ENCODE data around the gene UPF2. TPM values are rescaled to one million over a fixed set of nuclear protein-coding genes. Genes with fewer than 3 reads are reported as not detected.

Gene UPF2
- total RNA-seq, 3 donors from 2014 or later (not counting 1 experiment from before 2014, with no cell fraction given), result 29.3 to 33.2 (median 30.1) TPM

DNA sequence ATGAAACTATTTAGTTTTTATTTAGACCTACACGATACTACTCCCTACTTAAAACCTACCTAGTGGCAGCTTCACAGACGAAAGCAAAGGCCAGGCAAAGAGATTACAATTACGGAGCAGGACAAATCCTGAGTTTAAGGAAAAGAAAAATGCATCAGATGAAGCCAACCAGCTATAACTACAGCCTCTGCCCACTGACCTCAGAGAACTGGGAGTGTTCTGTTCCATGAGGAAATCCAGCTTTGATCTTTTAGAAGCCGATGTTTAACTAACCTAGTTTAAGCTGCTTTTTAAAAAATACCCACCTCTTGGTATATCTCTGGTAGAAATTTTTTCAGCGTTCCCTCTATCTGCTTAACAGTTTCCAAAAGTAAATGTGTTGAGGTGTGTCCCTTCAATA lies 3.0 kb upstream of the UPF2 start:
- Histone ChIP-seq H3K27me3 (ENCODE audit: control insufficient read depth, insufficient read depth, low read length) (no peaks in the 10 kb centered on the region), H3K27ac (ENCODE audit: low read length) (no peak overlapping the region), H3K4me3 (ENCODE audit: low read length) (no peak overlapping the region), H3K36me3 (ENCODE audit: control insufficient read depth, insufficient read depth, low read length) (no peaks in the 10 kb centered on the region), H3K4me1 (ENCODE audit: control insufficient read depth, insufficient read depth, low read length) (peaks cover 12% of the 10 kb centered on the region), H3K9me3 (ENCODE audit: control insufficient read depth, insufficient read depth, low read length) (no peaks in the 10 kb centered on the region)
- TF ChIP-seq, protein P1, sequence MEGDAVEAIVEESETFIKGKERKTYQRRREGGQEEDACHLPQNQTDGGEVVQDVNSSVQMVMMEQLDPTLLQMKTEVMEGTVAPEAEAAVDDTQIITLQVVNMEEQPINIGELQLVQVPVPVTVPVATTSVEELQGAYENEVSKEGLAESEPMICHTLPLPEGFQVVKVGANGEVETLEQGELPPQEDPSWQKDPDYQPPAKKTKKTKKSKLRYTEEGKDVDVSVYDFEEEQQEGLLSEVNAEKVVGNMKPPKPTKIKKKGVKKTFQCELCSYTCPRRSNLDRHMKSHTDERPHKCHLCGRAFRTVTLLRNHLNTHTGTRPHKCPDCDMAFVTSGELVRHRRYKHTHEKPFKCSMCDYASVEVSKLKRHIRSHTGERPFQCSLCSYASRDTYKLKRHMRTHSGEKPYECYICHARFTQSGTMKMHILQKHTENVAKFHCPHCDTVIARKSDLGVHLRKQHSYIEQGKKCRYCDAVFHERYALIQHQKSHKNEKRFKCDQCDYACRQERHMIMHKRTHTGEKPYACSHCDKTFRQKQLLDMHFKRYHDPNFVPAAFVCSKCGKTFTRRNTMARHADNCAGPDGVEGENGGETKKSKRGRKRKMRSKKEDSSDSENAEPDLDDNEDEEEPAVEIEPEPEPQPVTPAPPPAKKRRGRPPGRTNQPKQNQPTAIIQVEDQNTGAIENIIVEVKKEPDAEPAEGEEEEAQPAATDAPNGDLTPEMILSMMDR (IDR thresholded peaks at IDR 0.05), result no peak
- no peaks in the 10 kb centered on the region for H3K36me3 Mint-ChIP-seq
- H3K9me3 Mint-ChIP-seq, result no peaks in the 10 kb centered on the region
- H3K27me3 Mint-ChIP-seq (ENCODE audit: low read depth in 2 of 2), result no peaks in the 10 kb centered on the region
- H3K4me3 Mint-ChIP-seq, result no peak overlapping the region
- ATAC-seq (no peak), DNase-seq (no peak)
- H3K27ac Mint-ChIP-seq, result no peak overlapping the region
- H3K4me1 Mint-ChIP-seq, result peaks cover 22 to 24% of the 10 kb centered on the region in 2 donors
- 97% methylated on average over 4 of the region's 5 CpGs for WGBS (ENCODE audit: insufficient coverage)
- intact Hi-C loops (cut with micrococcal nuclease), result no loop called here

DNA sequence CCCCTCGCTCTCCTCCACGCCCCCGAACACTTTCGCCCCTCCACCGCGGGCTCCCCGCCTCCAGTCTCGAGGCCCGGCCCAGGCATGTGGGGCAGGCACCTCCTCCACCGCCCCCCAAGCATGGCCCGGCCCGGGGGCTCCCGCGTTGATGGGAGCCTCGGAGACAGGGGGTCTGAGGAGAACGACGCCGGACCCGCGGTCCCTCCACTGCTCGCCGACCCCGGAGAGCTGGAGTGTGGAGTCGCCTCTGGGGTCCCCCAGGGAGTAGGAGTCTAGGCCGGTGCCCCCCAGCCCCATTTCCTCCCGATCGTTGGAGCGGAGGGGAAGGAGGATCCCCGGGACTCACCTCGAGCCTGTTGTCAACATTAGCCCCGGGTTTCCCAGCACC lies 206 bp downstream of the UPF2 start:
- WGBS (ENCODE audit: insufficient coverage), result under 1% methylated on average over 30 of the region's 31 CpGs
- H3K36me3 Mint-ChIP-seq, result no peaks in the 10 kb centered on the region
- Histone ChIP-seq H3K4me1 (ENCODE audit: control insufficient read depth, insufficient read depth, low read length) (peaks cover 12% of the 10 kb centered on the region), H3K27ac (ENCODE audit: low read length) (peak overlapping the region; percentile 95), H3K9me3 (ENCODE audit: control insufficient read depth, insufficient read depth, low read length) (no peaks in the 10 kb centered on the region), H3K4me3 (ENCODE audit: low read length) (peak overlapping the region; percentile 100), H3K36me3 (ENCODE audit: control insufficient read depth, insufficient read depth, low read length) (no peaks in the 10 kb centered on the region), H3K27me3 (ENCODE audit: control insufficient read depth, insufficient read depth, low read length) (no peaks in the 10 kb centered on the region)
- peak overlapping the region; percentile 97 to 98 for H3K27ac Mint-ChIP-seq
- no peaks in the 10 kb centered on the region for H3K27me3 Mint-ChIP-seq (ENCODE audit: low read depth in 2 of 2)
- H3K4me3 Mint-ChIP-seq, result peak overlapping the region; percentile 98
- H3K9me3 Mint-ChIP-seq, result no peaks in the 10 kb centered on the region
- TF ChIP-seq, protein P1 (IDR thresholded peaks at IDR 0.05), result no peak
- H3K4me1 Mint-ChIP-seq, result peaks cover 27 to 39% of the 10 kb centered on the region in 2 donors
- DNase-seq, result peak in 1 of 2 donors; percentile 58
- intact Hi-C loops (cut with micrococcal nuclease), result loop anchor here (2.0 kb wide), 1 partner anchor 152 kb away; the partner anchor contains the start of gene NUDT5
- peak; percentile 17 to 25 (median 21) for ATAC-seq

DNA sequence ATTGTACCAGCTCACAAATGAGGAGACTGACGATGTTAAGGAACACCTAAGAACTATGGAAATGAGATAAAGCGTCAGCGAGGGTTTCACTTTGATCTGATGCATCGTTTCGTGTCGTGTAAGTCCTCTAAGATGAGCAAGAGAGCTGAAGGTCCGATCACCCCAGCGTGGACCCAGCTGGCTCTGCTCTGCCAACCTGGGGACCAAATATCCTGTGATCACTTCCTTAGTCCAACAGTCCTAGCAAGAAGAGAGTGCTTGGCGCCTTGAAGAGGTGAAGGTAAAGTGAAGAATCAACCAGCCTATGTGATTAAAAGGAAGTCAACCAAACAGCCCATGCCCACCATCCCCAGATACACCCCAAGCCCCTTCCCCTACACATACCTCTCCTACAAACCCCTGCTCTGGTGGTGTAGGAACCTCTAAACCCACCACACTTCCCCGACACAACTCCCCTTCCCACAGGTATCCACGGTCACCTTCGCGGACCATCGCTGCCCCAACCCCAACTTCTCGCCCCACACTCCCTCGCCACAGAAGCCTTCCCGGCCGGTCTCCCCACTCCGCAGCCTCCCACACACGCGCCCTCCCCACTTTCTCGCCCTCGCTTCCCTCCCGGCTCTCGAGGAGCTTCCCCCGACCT lies 722 bp downstream of the UPF2 start:
- WGBS (ENCODE audit: insufficient coverage), result under 1% methylated on average over 25 of the region's 26 CpGs

More for the DNA sequence above, 722 bp downstream of the UPF2 start:
- peak overlapping the region; percentile 97 to 98 for H3K27ac Mint-ChIP-seq
- no peaks in the 10 kb centered on the region for H3K36me3 Mint-ChIP-seq
- no peaks in the 10 kb centered on the region for H3K27me3 Mint-ChIP-seq (ENCODE audit: low read depth in 2 of 2)
- peak overlapping the region; percentile 98 for H3K4me3 Mint-ChIP-seq
- peaks cover 12% of the 10 kb centered on the region for H3K4me1 ChIP-seq (ENCODE audit: control insufficient read depth, insufficient read depth, low read length)
- intact Hi-C loops (cut with micrococcal nuclease), result loop anchor here (2.0 kb wide), 1 partner anchor 153 kb away; the partner anchor contains the start of gene NUDT5
- H3K4me3 ChIP-seq (ENCODE audit: low read length), result peak overlapping the region; percentile 100
- H3K9me3 ChIP-seq (ENCODE audit: control insufficient read depth, insufficient read depth, low read length), result no peaks in the 10 kb centered on the region
- TF ChIP-seq, protein P1 (IDR thresholded peaks at IDR 0.05), result no peak
- peak overlapping the region; percentile 95 for H3K27ac ChIP-seq (ENCODE audit: low read length)
- H3K27me3 ChIP-seq (ENCODE audit: control insufficient read depth, insufficient read depth, low read length), result no peaks in the 10 kb centered on the region
- H3K4me1 Mint-ChIP-seq, result peaks cover 27 to 39% of the 10 kb centered on the region in 2 donors
- ATAC-seq (no peak), DNase-seq (peak in 1 of 2 donors; percentile 56)
- H3K9me3 Mint-ChIP-seq, result no peaks in the 10 kb centered on the region
- H3K36me3 ChIP-seq (ENCODE audit: control insufficient read depth, insufficient read depth, low read length), result no peaks in the 10 kb centered on the region
